Activated CD4-positive, alpha-beta T cell treated with anti-CD3 and anti-CD28 coated beads, Interleukin-2, amount 10 ng/mL, durations not matched to agents 7 days and 5 days (primary cell): Measurements from ENCODE around the gene PHLPP1. TPM values are rescaled to one million over a fixed set of nuclear protein-coding genes. Genes with fewer than 3 reads are reported as not detected.
A peak's percentile ranks its signal among the peaks of the same experiment; 100 is the strongest.

ENCODE experiments used
- CTCF ChIA-PET: fragments of 350-600 bp; sonication (Branson Sonifier 250); formaldehyde crosslinking; loops from one replicate; lab custom pipeline; 2021; ENCODE audit warnings: antibody characterized with exemption; lab: Charles Lee
- POLR2A ChIA-PET: fragments of 350-600 bp; sonication (Branson Sonifier 250); formaldehyde crosslinking; loops from one replicate; lab custom pipeline; 2021; ENCODE audit warnings: antibody characterized with exemption; lab: Charles Lee
- DNase-seq: peaks from one replicate; pipeline ENCODE4 v3.0.0-alpha.2; 2020
- H3K27ac Mint-ChIP-seq: one replicate; pipeline ENCODE4 v1.8.0; 2021; ENCODE audit warnings: mild to moderate bottlenecking, moderate library complexity, mixed read lengths
- H3K27me3 Mint-ChIP-seq: one replicate; pipeline ENCODE4 v1.8.0; 2021; ENCODE audit warnings: mixed read lengths
- H3K36me3 Mint-ChIP-seq: one replicate; pipeline ENCODE4 v1.8.0; 2021; ENCODE audit warnings: low read depth, mixed read lengths
- H3K4me1 Mint-ChIP-seq: one replicate; pipeline ENCODE4 v1.8.0; 2021; ENCODE audit warnings: mixed read lengths
- H3K4me3 Mint-ChIP-seq: one replicate; pipeline ENCODE4 v1.8.0; 2021; ENCODE audit warnings: mild to moderate bottlenecking, moderate library complexity, mixed read lengths
- H3K9me3 Mint-ChIP-seq: one replicate; pipeline ENCODE4 v1.8.0; 2021; ENCODE audit warnings: mixed read lengths
- total RNA-seq, 2 experiments: library from RNA; stranded (reverse); gene quantifications; one replicate each; pipeline ENCODE4 v1.2.3, GENCODE V29; 2021

PHLPP1 gene
- total RNA-seq, 2 experiments from 2014 or later = 2.7 to 3.8 TPM

- H3K4me1 Mint-ChIP-seq = peaks cover 3% of the 10 kb centered on the region
- H3K4me3 Mint-ChIP-seq = no peak overlapping the region
- no peaks in the 10 kb centered on the region for H3K36me3 Mint-ChIP-seq
- DNase-seq = no peak
- no peaks in the 10 kb centered on the region for H3K27me3 Mint-ChIP-seq
- ChIA-PET POLR2A (no interaction called here), CTCF (no interaction called here)
- H3K9me3 Mint-ChIP-seq = peaks cover 5% of the 10 kb centered on the region
- H3K27ac Mint-ChIP-seq = no peak overlapping the region
Measured at GRCh38 chr18:62838475-62839098, 123.2 kb downstream of the PHLPP1 start.

GRCh38 chr18:62839874-62840713 lies 124.8 kb downstream of the PHLPP1 start:
- CTCF ChIA-PET = no interaction called here
- Mint-ChIP-seq H3K36me3 (no peaks in the 10 kb centered on the region), H3K4me1 (peaks cover 13% of the 10 kb centered on the region), H3K4me3 (no peak overlapping the region), H3K27me3 (no peaks in the 10 kb centered on the region), H3K27ac (no peak overlapping the region), H3K9me3 (peaks cover 5% of the 10 kb centered on the region)
- POLR2A ChIA-PET = no interaction called here
- no peak for DNase-seq

- H3K4me1 Mint-ChIP-seq = peaks cover 25% of the 10 kb centered on the region
Measured at GRCh38 chr18:62841405-62841804, 126.1 kb downstream of the PHLPP1 start.

GRCh38 chr18:62842898-62843297 lies 127.6 kb downstream of the PHLPP1 start:
- no peaks in the 10 kb centered on the region for H3K27me3 Mint-ChIP-seq
- ChIA-PET POLR2A (interaction anchor here (0.7 kb wide), 1 partner anchor 316 kb away, joined by 3 read pairs; no protein-coding TSS in a partner anchor), CTCF (interaction anchor here (0.6 kb wide), 1 partner anchor 49 kb away, joined by 4 read pairs; no protein-coding TSS in a partner anchor)
- peaks cover 3% of the 10 kb centered on the region for H3K36me3 Mint-ChIP-seq
- peaks cover 5% of the 10 kb centered on the region for H3K9me3 Mint-ChIP-seq
- no peak for DNase-seq
- peaks cover 25% of the 10 kb centered on the region for H3K4me1 Mint-ChIP-seq
- no peak overlapping the region for H3K4me3 Mint-ChIP-seq
- no peak overlapping the region for H3K27ac Mint-ChIP-seq

More at GRCh38 chr18:62841405-62841804, 126.1 kb downstream of the PHLPP1 start:
- no peak overlapping the region for H3K27ac Mint-ChIP-seq
- DNase-seq = no peak
- ChIA-PET CTCF (no interaction called here), POLR2A (no interaction called here)
- H3K36me3 Mint-ChIP-seq = peaks cover 2% of the 10 kb centered on the region
- no peak overlapping the region for H3K4me3 Mint-ChIP-seq
- peaks cover 5% of the 10 kb centered on the region for H3K9me3 Mint-ChIP-seq
- no peaks in the 10 kb centered on the region for H3K27me3 Mint-ChIP-seq

GRCh38 chr18:62844850-62845643 lies 129.7 kb downstream of the PHLPP1 start:
- ChIA-PET POLR2A (no interaction called here), CTCF (no interaction called here)
- peak; percentile 9 for DNase-seq

GRCh38 chr18:62846313-62846712 lies 131.0 kb downstream of the PHLPP1 start:
- no peaks in the 10 kb centered on the region for H3K27me3 Mint-ChIP-seq
- POLR2A ChIA-PET = interaction anchor here (0.6 kb wide), 1 partner anchor 248 kb away, joined by 3 read pairs; no protein-coding TSS in a partner anchor
- no peak overlapping the region for H3K4me3 Mint-ChIP-seq
- H3K9me3 Mint-ChIP-seq = peaks cover 5% of the 10 kb centered on the region
- peaks cover 3% of the 10 kb centered on the region for H3K36me3 Mint-ChIP-seq
- peaks cover 25% of the 10 kb centered on the region for H3K4me1 Mint-ChIP-seq
- no peak overlapping the region for H3K27ac Mint-ChIP-seq
- DNase-seq = no peak
- CTCF ChIA-PET = interaction anchor here (0.5 to 1.4 kb wide), 3 partner anchors 9 to 14 kb away, joined by 3 read pairs; no protein-coding TSS in a partner anchor

More at GRCh38 chr18:62844850-62845643, 129.7 kb downstream of the PHLPP1 start:
- Mint-ChIP-seq H3K27ac (peak overlapping the region; percentile 89), H3K27me3 (no peaks in the 10 kb centered on the region), H3K4me1 (peaks cover 25% of the 10 kb centered on the region), H3K9me3 (peaks cover 5% of the 10 kb centered on the region), H3K36me3 (peaks cover 3% of the 10 kb centered on the region), H3K4me3 (peak overlapping the region; percentile 51)

GRCh38 chr18:62847081-62847480 lies 131.7 kb downstream of the PHLPP1 start:
- Mint-ChIP-seq H3K27me3 (no peaks in the 10 kb centered on the region), H3K36me3 (peaks cover 3% of the 10 kb centered on the region), H3K9me3 (peaks cover 5% of the 10 kb centered on the region), H3K27ac (no peak overlapping the region), H3K4me1 (peaks cover 25% of the 10 kb centered on the region), H3K4me3 (no peak overlapping the region)
- DNase-seq = no peak
- ChIA-PET CTCF (interaction anchor here (0.7 to 1.4 kb wide), 2 partner anchors 10 to 131 kb away, joined by 3 read pairs; no protein-coding TSS in a partner anchor), POLR2A (no interaction called here)

- no peaks in the 10 kb centered on the region for H3K27me3 Mint-ChIP-seq
- no peaks in the 10 kb centered on the region for H3K9me3 Mint-ChIP-seq
- no peak overlapping the region for H3K27ac Mint-ChIP-seq
- no peak for DNase-seq
- H3K4me1 Mint-ChIP-seq = peaks cover 19% of the 10 kb centered on the region
- POLR2A ChIA-PET = no interaction called here
- CTCF ChIA-PET = no interaction called here
- no peak overlapping the region for H3K4me3 Mint-ChIP-seq
- H3K36me3 Mint-ChIP-seq = peaks cover 3% of the 10 kb centered on the region
Measured at GRCh38 chr18:62848946-62849345, 133.6 kb downstream of the PHLPP1 start.

GRCh38 chr18:62850619-62851306 lies 135.4 kb downstream of the PHLPP1 start:
- Mint-ChIP-seq H3K9me3 (no peaks in the 10 kb centered on the region), H3K36me3 (peaks cover 2% of the 10 kb centered on the region), H3K4me3 (no peak overlapping the region), H3K4me1 (peaks cover 5% of the 10 kb centered on the region), H3K27ac (no peak overlapping the region), H3K27me3 (no peaks in the 10 kb centered on the region)
- CTCF ChIA-PET = interaction anchor here (0.8 to 1.3 kb wide), 4 partner anchors 9 to 329 kb away, joined by 3 to 4 read pairs (median 3); no protein-coding TSS in a partner anchor
- POLR2A ChIA-PET = no interaction called here
- no peak for DNase-seq

GRCh38 chr18:62852851-62853250 lies 137.5 kb downstream of the PHLPP1 start:
- H3K9me3 Mint-ChIP-seq = no peaks in the 10 kb centered on the region
- CTCF ChIA-PET = no interaction called here
- no peak overlapping the region for H3K4me3 Mint-ChIP-seq
- H3K36me3 Mint-ChIP-seq = peaks cover under 1% of the 10 kb centered on the region
- DNase-seq = no peak
- no peaks in the 10 kb centered on the region for H3K4me1 Mint-ChIP-seq
- no peaks in the 10 kb centered on the region for H3K27me3 Mint-ChIP-seq
- H3K27ac Mint-ChIP-seq = no peak overlapping the region
- POLR2A ChIA-PET = no interaction called here

- H3K27me3 Mint-ChIP-seq = no peaks in the 10 kb centered on the region
- no peak for DNase-seq
- no peak overlapping the region for H3K4me3 Mint-ChIP-seq
- H3K9me3 Mint-ChIP-seq = no peaks in the 10 kb centered on the region
- H3K4me1 Mint-ChIP-seq = no peaks in the 10 kb centered on the region
- ChIA-PET CTCF (interaction anchor here (1.3 to 2.3 kb wide), 3 partner anchors 9 to 38 kb away, joined by 3 to 4 read pairs (median 4); no protein-coding TSS in a partner anchor), POLR2A (no interaction called here)
- H3K27ac Mint-ChIP-seq = no peak overlapping the region
- H3K36me3 Mint-ChIP-seq = no peaks in the 10 kb centered on the region
Measured at GRCh38 chr18:62856294-62856693, 141.0 kb downstream of the PHLPP1 start.
